NCI-H510A treated with DMSO at 0.1 percent for 48 hours (cell line): ENCODE results near the gene RERE.
"Not testable (repeated sequence)": the region's sequence is repeated elsewhere in the genome, so short reads cannot be mapped to it uniquely, and the experiment has no call there.

Experiments used
- DNase-seq: peaks from one replicate; lab custom pipeline; 2025; lab: John Stamatoyannopoulos, UW

RERE gene

GRCh38 chr1:8797216-8797615 lies 20.2 kb downstream of the RERE start:
- DNase-seq: no peak

- no peak for DNase-seq
These were observed 20.6 kb downstream of the RERE start for GRCh38 chr1:8796812-8797211.

- DNase-seq: peak; percentile 71
These were observed 22.8 kb downstream of the RERE start for GRCh38 chr1:8794605-8795004.

GRCh38 chr1:8791819-8792218 lies 25.6 kb downstream of the RERE start:
- DNase-seq: no peak

GRCh38 chr1:8790987-8791386 lies 26.5 kb downstream of the RERE start:
- no peak for DNase-seq

GRCh38 chr1:8790478-8790877 lies 27.0 kb downstream of the RERE start:
- DNase-seq: no peak

- DNase-seq: peak; percentile 66
These were observed 27.9 kb downstream of the RERE start for GRCh38 chr1:8789314-8790214.

GRCh38 chr1:8787218-8787617 lies 30.2 kb downstream of the RERE start:
- DNase-seq: no peak

GRCh38 chr1:8786204-8786603 lies 31.2 kb downstream of the RERE start:
- not testable (repeated sequence) for DNase-seq

GRCh38 chr1:8782955-8783354 lies 34.5 kb downstream of the RERE start:
- DNase-seq: no peak

GRCh38 chr1:8782001-8782620 lies 35.3 kb downstream of the RERE start:
- no peak for DNase-seq

- no peak for DNase-seq
These were observed 37.0 kb downstream of the RERE start for GRCh38 chr1:8780405-8780804.

- no peak for DNase-seq
These were observed 39.6 kb downstream of the RERE start for GRCh38 chr1:8777867-8778266.

- DNase-seq: no peak
These were observed 41.3 kb downstream of the RERE start for GRCh38 chr1:8776104-8776503.

GRCh38 chr1:8767006-8767405 lies 50.4 kb downstream of the RERE start:
- DNase-seq: no peak

GRCh38 chr1:8765198-8765597 lies 52.2 kb downstream of the RERE start:
- DNase-seq: no peak

- DNase-seq: no peak
These were observed 53.0 kb downstream of the RERE start for GRCh38 chr1:8764293-8764937.

- no peak for DNase-seq
These were observed 53.6 kb downstream of the RERE start for GRCh38 chr1:8763888-8764287.

- DNase-seq: no peak
These were observed 62.4 kb downstream of the RERE start for GRCh38 chr1:8754993-8755392.

- no peak for DNase-seq
These were observed 63.2 kb downstream of the RERE start for GRCh38 chr1:8754247-8754650.

- no peak for DNase-seq
These were observed 63.7 kb downstream of the RERE start for GRCh38 chr1:8753736-8754135.

GRCh38 chr1:8752921-8753713 lies 64.3 kb downstream of the RERE start:
- no peak for DNase-seq
